CD14-positive monocyte (primary cell): ENCODE results near the gene GALNTL6. TPM values are rescaled to one million over a fixed set of nuclear protein-coding genes. Genes with fewer than 3 reads are reported as not detected.

Experiments
- DNase-seq, 3 donors: peaks; one replicate each; pipeline ENCODE4 v3.0.0-alpha.2; 2011 to 2022
- H2AFZ ChIP-seq: 2 replicates; pipeline ENCODE4 v1.6.0; 2012; ENCODE audit warnings: mild to moderate bottlenecking, low read depth, low read length, inconsistent platforms; ENCODE audit not compliant: insufficient read depth, poor library complexity, severe bottlenecking
- H3K27ac ChIP-seq, 2 donors: 1 replicate in 1 of 2; 2 replicates in 1 of 2; pipeline ENCODE4 v1.5.1; 2012 to 2013; ENCODE audit warnings: low read length in 2 of 2, control low read depth in 1 of 2, inconsistent platforms in 1 of 2, low read depth in 1 of 2, mild to moderate bottlenecking in 1 of 2
- H3K27me3 ChIP-seq, 2 donors: one replicate each; pipeline versions ENCODE4 v1.6.0 to v1.6.1; 2011 to 2013; ENCODE audit warnings: low read length in 2 of 2; ENCODE audit not compliant: control insufficient read depth in 2 of 2, insufficient read depth in 2 of 2
- H3K36me3 ChIP-seq, 2 donors: replicated peaks in 1 of 2; 1 replicate in 1 of 2; 2 replicates in 1 of 2; pipeline versions ENCODE4 v1.5.1 to v1.6.1; 2012 to 2013; ENCODE audit warnings: low read length in 2 of 2, control low read depth in 1 of 2, inconsistent platforms in 1 of 2, mild to moderate bottlenecking in 1 of 2; ENCODE audit not compliant: insufficient read depth in 2 of 2, control insufficient read depth in 1 of 2
- H3K4me1 ChIP-seq, 2 donors: 1 replicate in 1 of 2; 2 replicates in 1 of 2; pipeline versions ENCODE4 v1.5.1 to v1.6.1; 2012 to 2013; ENCODE audit warnings: low read length in 2 of 2, control low read depth in 1 of 2, inconsistent platforms in 1 of 2, mild to moderate bottlenecking in 1 of 2, moderate library complexity in 1 of 2; ENCODE audit not compliant: insufficient read depth in 2 of 2, control insufficient read depth in 1 of 2
- H3K4me2 ChIP-seq: replicated peaks from 2 replicates; pipeline ENCODE3; 2012; ENCODE audit warnings: low read length, moderate library complexity, mild to moderate bottlenecking; ENCODE audit not compliant: poor library complexity, severe bottlenecking; ENCODE audit errors: extremely low read depth
- H3K4me3 ChIP-seq, 3 experiments: fragments of 200-600 bp in 1 of 3; sonication (generic) in 1 of 3; replicated peaks in 1 of 3; 1 replicate in 2 of 3; 2 replicates in 1 of 3; pipeline ENCODE4 v1.5.1; 2011 to 2013; ENCODE audit warnings: low read length in 3 of 3, mild to moderate bottlenecking in 3 of 3, control low read depth in 2 of 3, low read depth in 2 of 3, inconsistent platforms in 1 of 3, moderate library complexity in 1 of 3
- H3K79me2 ChIP-seq: 2 replicates; pipeline ENCODE4 v1.6.0; 2012; ENCODE audit warnings: mild to moderate bottlenecking, control low read depth, inconsistent platforms, low read length, moderate library complexity; ENCODE audit not compliant: insufficient read depth
- H3K9ac ChIP-seq: 2 replicates; pipeline ENCODE4 v1.6.0; 2017; ENCODE audit warnings: low read length, mild to moderate bottlenecking; ENCODE audit not compliant: insufficient read depth, poor library complexity, severe bottlenecking
- H3K9me3 ChIP-seq, 2 donors: replicated peaks in 1 of 2; 1 replicate in 1 of 2; 2 replicates in 1 of 2; pipeline versions ENCODE4 v1.5.1 to v1.6.1; 2012 to 2013; ENCODE audit warnings: low read length in 2 of 2, control low read depth in 1 of 2; ENCODE audit not compliant: control insufficient read depth in 1 of 2, insufficient read depth in 1 of 2
- H4K20me1 ChIP-seq: 2 replicates; pipeline ENCODE4 v1.6.0; 2012; ENCODE audit warnings: mild to moderate bottlenecking, low read length, control low read depth, moderate library complexity; ENCODE audit not compliant: insufficient read depth
- H3K27ac Mint-ChIP-seq, 7 donors: one replicate each; pipeline ENCODE4 v1.8.0; 2020; ENCODE audit warnings: mild to moderate bottlenecking in 7 of 7, mixed read lengths in 7 of 7, moderate library complexity in 6 of 7, inconsistent platforms in 2 of 7
- H3K27me3 Mint-ChIP-seq, 3 donors: one replicate each; pipeline ENCODE4 v1.8.0; 2021 to 2022; ENCODE audit warnings: low read depth in 3 of 3, mild to moderate bottlenecking in 3 of 3, mixed read lengths in 3 of 3, moderate library complexity in 3 of 3, inconsistent platforms in 1 of 3
- H3K36me3 Mint-ChIP-seq, 2 donors: one replicate each; pipeline ENCODE4 v1.8.0; 2020; ENCODE audit warnings: mixed read lengths in 2 of 2, inconsistent platforms in 1 of 2, mild to moderate bottlenecking in 1 of 2
- H3K4me1 Mint-ChIP-seq: one replicate; pipeline ENCODE4 v1.8.0; 2020; ENCODE audit warnings: mild to moderate bottlenecking, mixed read lengths
- H3K4me3 Mint-ChIP-seq, 2 donors: one replicate each; pipeline ENCODE4 v1.8.0; 2020; ENCODE audit warnings: mild to moderate bottlenecking in 2 of 2, mixed read lengths in 2 of 2, moderate library complexity in 1 of 2
- H3K9me3 Mint-ChIP-seq, 7 donors: one replicate each; pipeline ENCODE4 v1.8.0; 2020 to 2022; ENCODE audit warnings: mixed read lengths in 7 of 7, mild to moderate bottlenecking in 6 of 7, moderate library complexity in 6 of 7, inconsistent platforms in 2 of 7
- CTCF ChIP-seq: fragments of 200-600 bp; IDR thresholded peaks from one replicate; pipeline ENCODE4 v1.8.0; 2022; ENCODE audit warnings: antibody characterized with exemption, mild to moderate bottlenecking
- WGBS: methylation state at CpG from one replicate; pipeline ENCODE4 v1.1.5; 2013; ENCODE audit warnings: missing lambda C conversion rate; ENCODE audit not compliant: insufficient coverage; 5-methylcytosine and 5-hydroxymethylcytosine counted together
- intact Hi-C, 2 donors: fragments of 100-400 bp; cut with micrococcal nuclease; formaldehyde crosslinking; loops; one replicate each; pipeline versions ENCODE4 v1.15.0 to v1.15.1; 2023
- polyA plus RNA-seq, 3 donors: library from polyadenylated mRNA; depleted of rRNA in 1 of 3; unstranded in 2 of 3; stranded (reverse) in 1 of 3; fragments of 300-500 nt in 2 of 3; fragments of >200 nt in 1 of 3; fragmentation: Illumina TruSeq in 2 of 3; gene quantifications; 1 replicate in 2 of 3; 2 replicates in 1 of 3; pipeline ENCODE4 v1.2.3, GENCODE V29; 2012 to 2021

The GALNTL6 gene
- polyA plus RNA-seq, 3 donors = 0.05 TPM; not detected in 2

- no peak overlapping the region for H3K9ac ChIP-seq
- intact Hi-C loops = no loop called here
- H3K4me3 Mint-ChIP-seq = no peak overlapping the region
Measured at GRCh38 chr4:171880136-171880535, 66.9 kb downstream of the GALNTL6 start.

GRCh38 chr4:171889681-171890080, 76.5 kb downstream of the GALNTL6 start:
- H3K4me1 ChIP-seq = no peaks in the 10 kb centered on the region
- DNase-seq = no peak
- no peaks in the 10 kb centered on the region for H3K27me3 ChIP-seq
- no peak overlapping the region for H3K4me3 ChIP-seq
- H4K20me1 ChIP-seq = no peaks in the 10 kb centered on the region
- TF ChIP-seq CTCF = no peak
- no peaks in the 10 kb centered on the region for H3K27me3 Mint-ChIP-seq
- no peak overlapping the region for H3K9ac ChIP-seq
- intact Hi-C loops = no loop called here
- no peaks in the 10 kb centered on the region for H3K79me2 ChIP-seq
- no CpG with 5 or more reads among the region's 3 CpGs for WGBS
- no peaks in the 10 kb centered on the region for H3K36me3 ChIP-seq
- no peak overlapping the region for H2AFZ ChIP-seq
- no peaks in the 10 kb centered on the region for H3K4me1 Mint-ChIP-seq
- no peak overlapping the region for H3K4me2 ChIP-seq
- H3K9me3 ChIP-seq = peaks cover 0 to 4% of the 10 kb centered on the region in 2 donors
- no peak overlapping the region for H3K4me3 Mint-ChIP-seq
- peaks cover 0 to 2% (median 0%) of the 10 kb centered on the region in 7 donors for H3K9me3 Mint-ChIP-seq
- H3K36me3 Mint-ChIP-seq = no peaks in the 10 kb centered on the region
- no peak overlapping the region for H3K27ac ChIP-seq
- H3K27ac Mint-ChIP-seq = no peak overlapping the region

More at GRCh38 chr4:171880136-171880535, 66.9 kb downstream of the GALNTL6 start:
- H3K9me3 ChIP-seq = no peaks in the 10 kb centered on the region
- H3K79me2 ChIP-seq = no peaks in the 10 kb centered on the region
- no CpG with 5 or more reads among the region's 3 CpGs for WGBS
- H4K20me1 ChIP-seq = no peaks in the 10 kb centered on the region
- Mint-ChIP-seq H3K4me1 (no peaks in the 10 kb centered on the region), H3K9me3 (peaks cover 0 to 11% (median 3%) of the 10 kb centered on the region in 7 donors), H3K27ac (no peak overlapping the region), H3K27me3 (peaks cover 0 to 2% (median 0%) of the 10 kb centered on the region in 3 donors), H3K36me3 (no peaks in the 10 kb centered on the region)
- no peaks in the 10 kb centered on the region for H3K4me1 ChIP-seq
- no peak for TF ChIP-seq CTCF
- no peak overlapping the region for H3K4me3 ChIP-seq
- DNase-seq = no peak
- H2AFZ ChIP-seq = no peak overlapping the region
- H3K4me2 ChIP-seq = no peak overlapping the region
- no peaks in the 10 kb centered on the region for H3K36me3 ChIP-seq
- H3K27me3 ChIP-seq = no peaks in the 10 kb centered on the region
- no peak overlapping the region for H3K27ac ChIP-seq
